ENCODE data around the gene GPBP1L1. TPM values are rescaled to one million over a fixed set of nuclear protein-coding genes. Genes with fewer than 3 reads are reported as not detected.

Gene GPBP1L1
- total and polyA plus RNA-seq, 9 of the 15 experiments (the other 6 are each of a cell fraction or from before 2014, with no cell fraction given), result 86.0 to 216 (median 138) TPM

- TF ChIP-seq ZNF668 (CRISPR knock-in tag; IDR thresholded peaks at IDR 0.05), result no peak
- 0 out of 2 replicates have a peak, but pooled peaks have one; percentile 46 for TF ChIP-seq ZZZ3 (IDR thresholded peaks at IDR 0.05)
- TF ChIP-seq ZNF518B (CRISPR knock-in tag; IDR thresholded peaks at IDR 0.05), result no peak
- TF ChIP-seq NELFE (IDR thresholded peaks at IDR 0.05; ENCODE audit: insufficient read depth, insufficient read length), result peak; percentile 91
- TF ChIP-seq GTF2A2 (tag; IDR thresholded peaks at IDR 0.05), result peak; percentile 99
- TF ChIP-seq YY1 (IDR thresholded peaks at IDR 0.05; ENCODE audit: borderline replicate concordance in 1 of 3, control insufficient read depth in 1 of 3, extremely low read depth in 1 of 3, insufficient read depth in 3 of 3, insufficient read length in 1 of 3, insufficient replicate concordance in 2 of 3, low read depth in 1 of 3, low read length in 2 of 3), result no peak
- TF ChIP-seq SMARCC2 (IDR thresholded peaks at IDR 0.05; ENCODE audit: low read depth), result no peak; the same call in 1 of the 2 replicates
- peak; percentile 76 for TF ChIP-seq MXI1 (IDR thresholded peaks at IDR 0.05; ENCODE audit: low read depth, low read length)
- peak; percentile 56 for TF ChIP-seq SIN3B (IDR thresholded peaks at IDR 0.05; ENCODE audit: low read depth)
- TF ChIP-seq TSC22D4 (tag; IDR thresholded peaks at IDR 0.05), result no peak
- TF ChIP-seq ZNF354B (CRISPR knock-in tag; IDR thresholded peaks at IDR 0.05), result no peak
- TF ChIP-seq DPF2 (IDR thresholded peaks at IDR 0.05), result peak; percentile 64
- TF ChIP-seq ZHX1 (conservative IDR thresholded peaks at IDR 0.05; ENCODE audit: low read length), result no peak; the same call in 1 of the 2 replicates
- peak; percentile 87 for TF ChIP-seq ZNF224 (CRISPR knock-in tag; IDR thresholded peaks at IDR 0.05)
- no peak for TF ChIP-seq MCM2 (IDR thresholded peaks at IDR 0.05; ENCODE audit: low read depth)
- no peak for TF ChIP-seq MAFG (tag; conservative IDR thresholded peaks at IDR 0.05)
- TF ChIP-seq KDM2B (CRISPR knock-in tag; IDR thresholded peaks at IDR 0.05), result no peak
- TF ChIP-seq ZBTB8A (IDR thresholded peaks at IDR 0.05; ENCODE audit: partially characterized antibody), result no peak
- peak; percentile 45; the same call in 1 of the 2 replicates for TF ChIP-seq CHD2 (IDR thresholded peaks at IDR 0.05; ENCODE audit: low read depth, low read length)
- 0 out of 2 replicates have a peak, but pooled peaks have one; percentile 40 for TF ChIP-seq ZFPM2 (CRISPR knock-in tag; IDR thresholded peaks at IDR 0.05)
- no peak; the same call in 1 of the 2 replicates for TF ChIP-seq ZNF143 (CRISPR knock-in tag; IDR thresholded peaks at IDR 0.05)
- no peak for TF ChIP-seq CBX8 (IDR thresholded peaks at IDR 0.05; ENCODE audit: borderline replicate concordance, extremely low read depth, low read depth, low read length, poor library complexity, severe bottlenecking)
These were observed 102.5 kb downstream of the GPBP1L1 start, which contains the start of gene NASP (continued) for GRCh38 chr1:45583666-45584350.

All from K562 (cell line).